ENCODE results near the gene VASH1.
A peak's percentile ranks its signal among the peaks of the same experiment; 100 is the strongest.

Gene VASH1

GRCh38 chr14:76771437-76771980 is 10.2 kb downstream of the VASH1 start:
- no peak for DNase-seq (ENCODE audit: low read depth in 2 of 3, low spot score in 1 of 3)

- no peak for DNase-seq (ENCODE audit: low read depth in 2 of 3, low spot score in 1 of 3)
Measured at GRCh38 chr14:76772300-76773187, 11.3 kb downstream of the VASH1 start.

GRCh38 chr14:76773188-76773885 is 12.1 kb downstream of the VASH1 start:
- peak in 1 of 3 donors; percentile 26 for DNase-seq (ENCODE audit: low read depth in 2 of 3, low spot score in 1 of 3)

- no peak for DNase-seq (ENCODE audit: low read depth in 2 of 3, low spot score in 1 of 3)
Measured at GRCh38 chr14:76773956-76774820, 12.9 kb downstream of the VASH1 start.

- DNase-seq (ENCODE audit: low read depth in 2 of 3, low spot score in 1 of 3): no peak
Measured at GRCh38 chr14:76774821-76775694, 13.8 kb downstream of the VASH1 start.

GRCh38 chr14:76775695-76776427 is 14.6 kb downstream of the VASH1 start:
- DNase-seq (ENCODE audit: low read depth in 2 of 3, low spot score in 1 of 3): no peak

GRCh38 chr14:76776428-76777251 is 15.4 kb downstream of the VASH1 start:
- no peak for DNase-seq (ENCODE audit: low read depth in 2 of 3, low spot score in 1 of 3)

- DNase-seq (ENCODE audit: low read depth in 2 of 3, low spot score in 1 of 3): no peak
Measured at GRCh38 chr14:76777721-76778120, 16.5 kb downstream of the VASH1 start.

GRCh38 chr14:76778546-76779215 is 17.4 kb downstream of the VASH1 start:
- no peak for DNase-seq (ENCODE audit: low read depth in 2 of 3, low spot score in 1 of 3)

GRCh38 chr14:76779221-76780057 is 18.2 kb downstream of the VASH1 start:
- DNase-seq (ENCODE audit: low read depth in 2 of 3, low spot score in 1 of 3): no peak

- DNase-seq (ENCODE audit: low read depth in 2 of 3, low spot score in 1 of 3): no peak
Measured at GRCh38 chr14:76780058-76780345, 18.7 kb downstream of the VASH1 start.

- DNase-seq (ENCODE audit: low read depth in 2 of 3, low spot score in 1 of 3): no peak
Measured at GRCh38 chr14:76780360-76780759, 19.1 kb downstream of the VASH1 start.

- DNase-seq (ENCODE audit: low read depth in 2 of 3, low spot score in 1 of 3): no peak
Measured at GRCh38 chr14:76780875-76781647, 19.8 kb downstream of the VASH1 start.

GRCh38 chr14:76781648-76782051 is 20.4 kb downstream of the VASH1 start:
- no peak for DNase-seq (ENCODE audit: low read depth in 2 of 3, low spot score in 1 of 3)

- no peak for DNase-seq (ENCODE audit: low read depth in 2 of 3, low spot score in 1 of 3)
Measured at GRCh38 chr14:76782115-76782884, 21.0 kb downstream of the VASH1 start.
